Fibroblast of gingiva (primary cell): ENCODE measurements around the gene KRTAP5-7.
"Not testable (repeated sequence)": the region's sequence is repeated elsewhere in the genome, so short reads cannot be mapped to it uniquely, and the experiment has no call there.

Source experiments
- DNase-seq: peaks from one replicate; pipeline ENCODE4 v3.0.0-alpha.2; 2011; ENCODE audit warnings: low read depth

The KRTAP5-7 gene

GRCh38 chr11:71526796-71527575 is at the start of gene KRTAP5-7:
Gene KRTAP5-7, plus strand, starts transcription at chr11:71527267. Its CDS starts 34 bp downstream, at chr11:71527301.
- DNase-seq = not testable (repeated sequence)

GRCh38 chr11:71477641-71478527 is 49.2 kb upstream of the KRTAP5-7 start:
- no peak for DNase-seq

- no peak for DNase-seq
Observed at GRCh38 chr11:71478528-71478840, 48.6 kb upstream of the KRTAP5-7 start.

- no peak for DNase-seq
Observed at GRCh38 chr11:71481101-71481960, 45.7 kb upstream of the KRTAP5-7 start.

GRCh38 chr11:71482216-71482615 is 44.9 kb upstream of the KRTAP5-7 start:
- DNase-seq = no peak

- DNase-seq = no peak
Observed at GRCh38 chr11:71482746-71483364, 44.2 kb upstream of the KRTAP5-7 start.

GRCh38 chr11:71483692-71484091 is 43.4 kb upstream of the KRTAP5-7 start:
- DNase-seq = no peak

- no peak for DNase-seq
Observed at GRCh38 chr11:71484248-71485062, 42.6 kb upstream of the KRTAP5-7 start.

GRCh38 chr11:71485063-71485399 is 42.0 kb upstream of the KRTAP5-7 start:
- no peak for DNase-seq

- DNase-seq = no peak
Observed at GRCh38 chr11:71485466-71485865, 41.6 kb upstream of the KRTAP5-7 start.

- no peak for DNase-seq
Observed at GRCh38 chr11:71486320-71486719, 40.7 kb upstream of the KRTAP5-7 start.

GRCh38 chr11:71488681-71489270 is 38.3 kb upstream of the KRTAP5-7 start:
- no peak for DNase-seq

- no peak for DNase-seq
Observed at GRCh38 chr11:71489311-71490043, 37.6 kb upstream of the KRTAP5-7 start.

GRCh38 chr11:71490044-71490730 is 36.9 kb upstream of the KRTAP5-7 start:
- DNase-seq = no peak

GRCh38 chr11:71490731-71491390 is 36.2 kb upstream of the KRTAP5-7 start:
- DNase-seq = no peak

- no peak for DNase-seq
Observed at GRCh38 chr11:71491531-71491930, 35.5 kb upstream of the KRTAP5-7 start.

GRCh38 chr11:71491940-71492339 is 35.1 kb upstream of the KRTAP5-7 start:
- DNase-seq = no peak

- DNase-seq = no peak
Observed at GRCh38 chr11:71495286-71496230, 31.5 kb upstream of the KRTAP5-7 start.
